Muscle of leg (tissue), 11 donors: ENCODE results near the gene DIAPH1. TPM values are rescaled to one million over a fixed set of nuclear protein-coding genes. Genes with fewer than 3 reads are reported as not detected.

Experiments used
- DNase-seq: peaks from one replicate; pipeline ENCODE4 v3.0.0; 2013
- H3K27ac ChIP-seq: one replicate; pipeline ENCODE4 v1.5.1; 2013; ENCODE audit warnings: mild to moderate bottlenecking, low read length, control low read depth
- H3K27me3 ChIP-seq: one replicate; pipeline ENCODE4 v1.6.1; 2013; ENCODE audit warnings: low read length; ENCODE audit not compliant: control insufficient read depth, insufficient read depth
- H3K36me3 ChIP-seq: one replicate; pipeline ENCODE4 v1.6.1; 2013; ENCODE audit warnings: low read length; ENCODE audit not compliant: control insufficient read depth, insufficient read depth
- H3K4me1 ChIP-seq: one replicate; pipeline ENCODE4 v1.6.1; 2013; ENCODE audit warnings: low read length; ENCODE audit not compliant: control insufficient read depth, insufficient read depth
- H3K4me3 ChIP-seq: one replicate; pipeline ENCODE4 v1.5.1; 2013; ENCODE audit warnings: low read length, control low read depth
- H3K9me3 ChIP-seq: replicated peaks from 2 replicates; pipeline ENCODE4 v1.6.1; 2013; ENCODE audit warnings: low read depth, low read length; ENCODE audit not compliant: control insufficient read depth
- WGBS: methylation state at CpG from one replicate; pipeline ENCODE4 v1.1.5; 2013; ENCODE audit warnings: missing lambda C conversion rate; ENCODE audit not compliant: insufficient coverage; 5-methylcytosine and 5-hydroxymethylcytosine counted together
- polyA plus RNA-seq, 8 donors: library from polyadenylated mRNA; unstranded; fragments of 120-200 nt; gene quantifications; one replicate each; pipeline versions ENCODE4 v1.2.1 to v1.2.3, GENCODE V29; 2013; ENCODE audit warnings: inconsistent platforms in 1 of 8, low replicate concordance in 1 of 8; ENCODE audit not compliant: insufficient read length in 8 of 8, insufficient read depth in 1 of 8
- total RNA-seq: library from RNA; stranded (reverse); fragments of 120-200 nt; gene quantifications from one replicate; pipeline ENCODE4 v1.2.4, GENCODE V29; 2013

Gene DIAPH1
- total and polyA plus RNA-seq, 9 donors: 11.5 to 34.5 (median 28.0) TPM

GRCh38 chr5:141494761-141495452 lies 123.9 kb downstream of the DIAPH1 start:
- H3K27ac ChIP-seq: peak overlapping the region; percentile 83
- peaks cover 46% of the 10 kb centered on the region for H3K36me3 ChIP-seq
- H3K27me3 ChIP-seq: peaks cover 13% of the 10 kb centered on the region
- 58% methylated on average over 10 of the region's 22 CpGs for WGBS
- H3K4me3 ChIP-seq: no peak overlapping the region
- peaks cover 42% of the 10 kb centered on the region for H3K4me1 ChIP-seq
- peak; percentile 12 for DNase-seq
- H3K9me3 ChIP-seq: no peaks in the 10 kb centered on the region

GRCh38 chr5:141493500-141494422 lies 125.0 kb downstream of the DIAPH1 start:
- WGBS: no CpG with 5 or more reads among the region's 10 CpGs
- peak; percentile 14 for DNase-seq
- H3K4me3 ChIP-seq: no peak overlapping the region
- peak overlapping the region; percentile 10 for H3K27ac ChIP-seq
- peaks cover 58% of the 10 kb centered on the region for H3K36me3 ChIP-seq
- H3K9me3 ChIP-seq: no peaks in the 10 kb centered on the region
- H3K27me3 ChIP-seq: peaks cover 13% of the 10 kb centered on the region
- peaks cover 49% of the 10 kb centered on the region for H3K4me1 ChIP-seq

GRCh38 chr5:141492168-141492885 lies 126.5 kb downstream of the DIAPH1 start:
- no peak overlapping the region for H3K27ac ChIP-seq

GRCh38 chr5:141491323-141492167 lies 127.3 kb downstream of the DIAPH1 start:
- peaks cover 52% of the 10 kb centered on the region for H3K4me1 ChIP-seq
- H3K36me3 ChIP-seq: peaks cover 61% of the 10 kb centered on the region
- no peaks in the 10 kb centered on the region for H3K9me3 ChIP-seq
- H3K4me3 ChIP-seq: no peak overlapping the region
- H3K27me3 ChIP-seq: peaks cover 15% of the 10 kb centered on the region
- no peak overlapping the region for H3K27ac ChIP-seq
- DNase-seq: no peak
- WGBS: 37% methylated on average over 57 of the region's 66 CpGs

More at GRCh38 chr5:141492168-141492885, 126.5 kb downstream of the DIAPH1 start:
- peaks cover 60% of the 10 kb centered on the region for H3K36me3 ChIP-seq
- H3K9me3 ChIP-seq: no peaks in the 10 kb centered on the region
- no peak overlapping the region for H3K4me3 ChIP-seq
- peak; percentile 8 for DNase-seq
- peaks cover 49% of the 10 kb centered on the region for H3K4me1 ChIP-seq
- peaks cover 13% of the 10 kb centered on the region for H3K27me3 ChIP-seq
- 56% methylated on average over 63 of the region's 68 CpGs for WGBS

GRCh38 chr5:141490771-141491170 lies 128.0 kb downstream of the DIAPH1 start:
- no peak for DNase-seq
- 81% methylated on average over 7 of the region's 13 CpGs for WGBS
- H3K4me1 ChIP-seq: peaks cover 51% of the 10 kb centered on the region
- H3K27ac ChIP-seq: no peak overlapping the region
- no peak overlapping the region for H3K4me3 ChIP-seq
- H3K9me3 ChIP-seq: no peaks in the 10 kb centered on the region
- H3K36me3 ChIP-seq: peaks cover 66% of the 10 kb centered on the region
- peaks cover 16% of the 10 kb centered on the region for H3K27me3 ChIP-seq

- Histone ChIP-seq H3K27me3 (peaks cover 16% of the 10 kb centered on the region), H3K9me3 (no peaks in the 10 kb centered on the region), H3K4me3 (no peak overlapping the region), H3K4me1 (peaks cover 51% of the 10 kb centered on the region), H3K27ac (no peak overlapping the region), H3K36me3 (peaks cover 64% of the 10 kb centered on the region)
- no peak for DNase-seq
- WGBS: 89% methylated on average over 8 of the region's 10 CpGs
Measured at GRCh38 chr5:141490271-141490670, 128.5 kb downstream of the DIAPH1 start.

GRCh38 chr5:141489841-141490240 lies 129.0 kb downstream of the DIAPH1 start:
- Histone ChIP-seq H3K4me3 (no peak overlapping the region), H3K27me3 (peaks cover 16% of the 10 kb centered on the region), H3K9me3 (no peaks in the 10 kb centered on the region), H3K4me1 (peaks cover 51% of the 10 kb centered on the region), H3K27ac (no peak overlapping the region), H3K36me3 (peaks cover 60% of the 10 kb centered on the region)
- DNase-seq: no peak
- 88% methylated on average over 10 of the region's 10 CpGs for WGBS

GRCh38 chr5:141488591-141489561 lies 129.9 kb downstream of the DIAPH1 start, which contains the start of gene PCDHGC5:
Gene PCDHGC5 (plus strand): TSS chr5:141489081. CDS start chr5:141489241, 160 bp downstream.
- Histone ChIP-seq H3K4me3 (no peak within 1 kb of the TSS), H3K36me3 (peaks cover 56% of the 10 kb centered on the region), H3K4me1 (peaks cover 48% of the 10 kb centered on the region), H3K9me3 (no peaks in the 10 kb centered on the region), H3K27ac (no peak within 1 kb of the TSS), H3K27me3 (peaks cover 16% of the 10 kb centered on the region)
- no peak for DNase-seq
- 55% methylated on average over 9 of the region's 14 CpGs for WGBS
